Measurements from ENCODE around the gene ASXL1. TPM values are rescaled to one million over a fixed set of nuclear protein-coding genes. Genes with fewer than 3 reads are reported as not detected.

The ASXL1 gene
- total RNA-seq: 75.9 and 81.0 TPM in 2 replicates

DNA sequence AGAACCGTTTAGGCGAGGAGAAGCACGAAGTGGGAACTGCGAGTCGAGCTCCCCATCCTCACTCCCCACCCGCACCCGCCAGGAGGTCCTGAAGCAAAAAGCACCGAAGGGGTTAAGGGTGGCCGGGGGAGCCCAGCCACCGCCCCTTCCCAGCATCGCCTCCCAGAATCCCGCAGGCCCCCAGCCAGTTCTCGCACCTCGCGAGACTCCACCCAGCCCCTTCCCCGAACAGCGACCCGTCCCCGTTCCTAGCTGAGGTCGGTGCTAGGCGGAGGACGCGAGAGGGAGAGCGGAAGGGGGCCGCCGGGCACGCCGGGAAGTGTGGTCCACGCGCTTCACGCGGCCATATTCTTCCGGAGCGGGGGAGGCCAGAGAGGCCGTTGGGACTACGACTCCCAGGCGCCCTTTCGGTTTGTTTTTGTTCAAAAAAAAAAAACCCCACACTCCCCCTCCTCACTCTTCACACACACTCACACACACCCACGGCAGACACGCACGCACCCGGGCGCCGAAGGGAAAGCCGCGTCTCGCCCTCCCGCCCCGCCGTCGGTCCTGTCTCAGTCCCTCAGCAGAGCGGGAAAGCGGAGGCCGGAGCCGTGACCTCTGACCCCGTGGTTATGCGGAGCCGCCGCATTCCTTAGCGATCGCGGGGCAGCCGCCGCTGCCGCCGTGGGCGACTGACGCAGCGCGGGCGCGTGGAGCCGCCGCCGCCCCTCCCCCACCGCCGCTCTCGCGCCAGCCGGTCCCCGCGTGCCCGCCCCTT, at the start of gene ASXL1:
ASXL1 (plus strand) TSS at position 463 of the 763 bp plus-strand sequence. CDS start 445 bp downstream, outside the sequence.

Other genes with a start within 250 kb of the ASXL1 start
- gene TM9SF4, start 248.6 kb upstream of the ASXL1 start, total RNA-seq: 57.3 and 57.8 TPM in 2 replicates
- 4.4 and 4.9 TPM in 2 replicates for gene PLAGL2, start 150.6 kb upstream of the ASXL1 start, total RNA-seq
- 44.9 and 51.1 TPM in 2 replicates for gene POFUT1, start 150.5 kb upstream of the ASXL1 start, total RNA-seq
- gene KIF3B, start 80.7 kb upstream of the ASXL1 start, total RNA-seq: 31.8 and 32.8 TPM in 2 replicates
- gene NOL4L, start 227.0 kb downstream of the ASXL1 start, total RNA-seq: 3.4 and 3.6 TPM in 2 replicates

Data from hair follicle dermal papilla cell (primary cell).